CD4-positive, alpha-beta T cell treated with Interleukin-10 for 1 hour (primary cell): ENCODE measurements around the gene TPD52L1.

Experiments
- DNase-seq: peaks from one replicate; pipeline ENCODE4 v3.0.0-alpha.2; 2020

Gene TPD52L1

DNA sequence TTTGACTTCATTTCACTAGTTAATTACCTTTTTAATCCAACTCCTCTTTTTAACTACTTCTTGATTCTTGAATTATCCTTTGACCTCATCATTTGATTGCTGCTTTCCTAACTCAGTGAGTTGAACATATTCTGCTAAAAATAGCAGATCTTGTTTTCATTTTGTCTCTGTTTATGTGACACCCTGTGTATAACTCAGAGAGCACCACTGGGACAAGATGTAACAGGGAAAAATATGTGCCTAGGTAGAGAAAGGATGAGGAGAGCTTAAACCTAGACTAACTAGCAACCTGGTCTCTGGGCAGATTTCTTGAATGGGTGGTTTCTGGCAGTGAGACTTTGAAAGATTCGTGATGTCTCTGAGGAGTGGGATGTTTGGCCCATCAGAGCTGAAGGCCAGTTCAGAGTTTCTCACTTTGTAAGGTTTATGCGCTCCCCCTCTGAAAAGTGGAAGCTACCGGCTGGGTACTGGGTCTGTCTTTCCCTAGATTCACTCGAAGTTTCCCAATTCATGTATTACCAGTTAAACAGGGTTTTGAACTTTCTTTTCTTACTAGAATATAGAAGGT is 61.8 kb downstream of the TPD52L1 start:
- no peak for DNase-seq

DNA sequence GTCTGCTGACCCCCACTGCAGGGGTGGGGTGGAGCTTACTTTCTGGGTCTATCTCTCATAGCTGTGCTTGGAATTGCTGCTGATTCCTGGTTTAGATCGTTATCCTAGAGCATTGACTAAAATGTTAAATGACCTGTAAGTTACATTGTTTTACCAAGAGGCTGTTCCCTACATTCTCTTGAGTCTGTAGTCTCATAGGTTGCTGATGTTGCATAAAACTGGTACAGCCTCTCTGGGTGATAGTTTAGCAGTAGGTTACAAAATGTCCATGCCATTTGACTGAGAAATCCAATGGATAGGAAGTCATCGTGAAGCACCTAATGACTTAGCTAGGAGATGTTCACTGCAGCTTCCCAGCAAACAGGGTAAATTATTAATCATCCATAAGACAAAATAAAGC is 62.4 kb downstream of the TPD52L1 start:
- DNase-seq: no peak

DNA sequence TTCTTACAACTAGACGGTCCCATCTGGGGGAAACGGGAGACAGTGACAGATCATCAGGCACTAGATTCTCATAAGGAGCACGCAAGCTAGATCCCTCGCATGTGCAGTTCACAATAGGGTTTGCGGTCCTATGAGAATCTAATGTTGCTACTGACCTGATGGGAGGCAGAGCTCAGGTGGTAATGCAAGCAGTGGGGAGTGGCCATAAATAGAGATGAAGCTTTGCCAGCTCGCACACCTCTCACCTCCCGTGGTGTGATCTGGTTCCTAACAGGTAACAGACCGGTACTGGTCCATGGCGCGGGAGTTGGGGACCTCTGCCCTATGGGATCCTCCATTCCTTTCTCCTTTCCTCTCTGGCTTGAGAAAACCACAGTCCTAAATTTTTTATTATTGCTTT is 63.8 kb downstream of the TPD52L1 start:
- no peak for DNase-seq

DNA sequence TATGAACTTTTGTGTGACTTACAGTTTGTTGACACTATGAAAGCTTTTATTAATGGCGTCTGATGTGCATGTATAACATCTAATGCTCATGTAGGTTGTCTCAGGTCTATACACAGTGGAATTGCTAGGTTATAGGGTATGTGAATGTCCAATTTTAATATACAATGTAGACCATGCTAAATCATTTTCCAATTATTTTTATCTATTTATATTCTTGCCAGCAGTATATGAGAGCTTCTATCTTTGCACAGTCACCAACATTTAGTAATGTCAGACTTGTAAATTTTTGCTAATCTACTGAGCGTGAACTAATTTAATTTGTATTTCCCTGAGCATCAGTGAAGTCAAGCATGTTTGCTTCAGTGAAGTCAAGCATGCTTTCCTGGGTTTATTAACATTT is 64.4 kb downstream of the TPD52L1 start:
- no peak for DNase-seq

DNA sequence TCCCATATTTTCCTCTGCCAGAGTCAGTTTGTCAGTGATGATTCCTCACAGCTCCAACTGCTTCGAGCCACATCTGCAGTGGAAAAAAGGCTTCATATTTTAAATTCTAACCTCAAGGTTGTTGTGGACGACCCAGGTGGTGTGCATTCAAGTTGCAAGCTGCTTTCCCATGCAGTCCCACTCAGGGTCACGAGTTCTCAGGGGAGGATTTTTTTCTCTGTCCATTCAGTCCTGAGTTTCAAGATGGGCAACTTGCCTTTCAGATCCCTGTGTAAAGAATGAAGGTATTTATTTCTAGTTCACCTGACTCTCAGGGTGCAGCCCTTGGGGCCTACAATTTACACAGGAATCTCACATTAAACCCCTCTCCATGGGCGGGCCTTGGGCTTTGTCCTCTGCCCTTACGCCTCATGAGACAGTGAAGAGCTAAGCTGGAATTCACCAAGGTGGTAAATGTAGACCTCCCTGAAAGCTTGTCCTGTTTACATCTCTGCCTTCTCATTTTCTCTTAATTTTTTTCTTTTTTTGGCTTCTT is 65.9 kb downstream of the TPD52L1 start:
- DNase-seq: no peak

DNA sequence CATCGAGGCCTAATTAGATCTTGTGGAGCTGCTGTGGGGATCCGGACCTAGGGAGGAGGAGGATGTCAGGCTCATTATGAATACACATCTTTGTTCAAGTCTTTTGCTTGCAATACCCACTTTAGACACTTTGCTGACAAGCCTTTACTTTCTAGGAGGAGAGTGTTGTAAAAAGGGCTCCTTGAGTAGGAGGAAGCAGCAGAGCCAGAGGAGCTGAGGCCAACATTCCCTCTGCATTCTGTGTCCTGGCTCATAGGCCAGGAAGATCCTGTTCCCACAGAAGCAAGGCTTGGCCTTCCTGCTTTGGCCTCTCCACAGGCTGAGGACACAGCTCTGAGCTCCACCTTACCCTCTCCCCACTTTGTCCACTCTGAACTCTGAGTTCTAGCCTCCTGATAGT is 67.1 kb downstream of the TPD52L1 start:
- no peak for DNase-seq

DNA sequence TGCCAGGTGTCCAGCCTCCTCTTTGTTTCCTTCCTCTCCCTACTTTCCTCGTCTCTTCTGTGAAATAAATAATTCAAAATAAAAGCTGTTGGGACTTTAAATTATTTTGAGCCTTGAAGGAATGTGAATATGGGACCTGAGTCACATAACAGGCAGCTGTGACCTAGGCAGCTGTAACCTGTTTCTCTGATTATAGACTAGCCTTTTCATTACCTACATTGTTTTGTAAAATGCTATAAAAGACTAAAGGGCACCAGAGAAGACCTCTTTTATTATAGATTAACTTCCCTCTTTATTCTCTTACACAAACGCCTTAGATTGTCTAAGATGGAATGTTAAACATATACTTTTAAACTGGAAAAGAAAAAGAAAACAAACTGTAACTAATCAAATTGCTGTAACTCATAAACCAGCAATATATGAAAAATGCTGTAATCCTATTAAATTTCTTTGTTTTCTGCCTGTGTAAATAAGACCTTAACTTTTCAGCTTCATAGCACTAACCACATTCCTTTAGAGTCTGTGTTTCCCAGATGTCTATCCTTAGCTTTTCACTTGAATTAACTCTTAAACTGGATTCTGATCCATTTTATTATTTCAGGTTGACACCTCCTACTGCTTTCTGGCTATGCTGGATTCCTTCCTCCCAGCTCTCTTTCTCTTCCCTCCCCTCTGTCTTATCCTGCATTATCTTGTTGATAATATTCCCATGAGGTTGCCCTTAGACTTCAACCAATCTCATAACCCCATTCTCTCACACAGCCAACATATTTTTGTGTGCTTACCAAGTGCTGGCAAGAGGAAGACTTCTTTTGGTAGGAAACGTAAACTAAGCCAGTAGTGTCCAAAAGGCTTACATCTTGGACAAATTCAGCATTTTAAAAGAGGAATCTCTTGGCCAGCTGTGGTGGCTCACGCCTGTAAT is 69.2 kb downstream of the TPD52L1 start:
- DNase-seq: no peak

DNA sequence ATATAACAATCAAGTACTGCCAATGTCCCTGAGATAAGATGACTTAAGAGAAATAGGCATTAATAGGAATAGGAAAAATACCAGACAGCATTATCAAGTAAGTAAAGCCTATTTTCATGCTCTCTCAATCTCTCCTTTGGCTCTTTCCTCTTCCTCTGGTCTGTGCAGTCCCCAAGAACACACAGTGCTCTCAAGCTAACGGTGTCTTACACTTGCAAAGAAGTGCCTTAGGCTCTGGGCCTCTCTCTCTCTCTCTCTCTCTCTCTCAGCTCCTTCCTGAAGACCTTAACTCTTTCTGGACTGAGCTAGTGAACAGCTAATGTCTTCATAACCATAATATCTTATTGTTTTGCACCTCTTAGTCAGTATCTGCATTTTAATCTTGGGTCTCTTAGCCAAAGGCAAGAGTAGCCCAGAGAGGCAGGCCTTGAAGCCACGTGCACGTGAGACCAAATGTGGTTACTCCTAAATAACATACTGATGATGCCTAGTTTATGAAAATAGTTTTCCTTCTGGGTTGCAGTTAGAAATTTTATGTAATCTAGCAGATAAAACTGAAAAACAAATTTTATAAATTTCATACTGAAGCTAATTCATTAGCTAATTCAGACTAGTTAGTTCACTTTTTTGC is 70.8 kb downstream of the TPD52L1 start:
- no peak for DNase-seq

DNA sequence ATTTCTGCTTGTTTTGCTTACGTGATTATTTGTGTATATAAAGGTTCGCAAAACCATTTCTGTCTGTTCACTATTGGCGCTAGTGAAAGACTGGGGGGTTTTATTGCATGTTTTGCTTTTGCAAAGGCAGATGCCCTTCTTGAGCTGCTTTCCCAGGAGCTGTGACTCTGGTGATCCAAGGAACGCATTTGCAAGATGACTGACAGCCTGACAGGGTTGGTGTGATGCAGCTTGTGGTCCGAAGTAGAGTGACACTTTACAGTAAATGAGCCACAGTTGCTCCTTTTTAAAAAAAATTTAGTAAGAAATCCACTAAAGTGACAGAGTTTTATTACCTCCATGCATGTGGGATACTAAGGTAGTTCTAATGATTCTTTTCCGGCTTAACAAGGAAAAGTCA is 73.7 kb downstream of the TPD52L1 start:
- DNase-seq: no peak

DNA sequence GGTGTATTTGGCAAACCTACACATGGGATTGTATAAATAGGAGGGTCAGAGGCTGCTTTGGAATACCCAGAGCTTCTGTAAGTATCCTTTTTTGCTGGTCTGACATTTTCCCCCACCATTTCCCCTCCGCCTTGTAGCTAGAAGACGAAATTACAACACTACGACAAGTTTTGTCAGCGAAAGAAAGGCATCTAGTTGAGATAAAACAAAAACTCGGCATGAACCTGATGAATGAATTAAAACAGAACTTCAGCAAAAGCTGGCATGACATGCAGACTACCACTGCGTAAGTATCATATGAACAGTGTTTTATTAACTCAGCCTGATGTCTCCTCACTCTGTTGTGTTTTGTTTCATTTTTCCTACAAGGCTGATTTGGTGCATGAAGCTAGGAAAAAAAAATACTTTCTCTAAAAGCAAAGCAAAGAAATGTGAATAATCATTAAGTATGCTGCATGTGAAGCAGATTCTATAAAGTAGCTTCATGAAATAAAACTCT is 75.5 kb downstream of the TPD52L1 start:
- DNase-seq: no peak

DNA sequence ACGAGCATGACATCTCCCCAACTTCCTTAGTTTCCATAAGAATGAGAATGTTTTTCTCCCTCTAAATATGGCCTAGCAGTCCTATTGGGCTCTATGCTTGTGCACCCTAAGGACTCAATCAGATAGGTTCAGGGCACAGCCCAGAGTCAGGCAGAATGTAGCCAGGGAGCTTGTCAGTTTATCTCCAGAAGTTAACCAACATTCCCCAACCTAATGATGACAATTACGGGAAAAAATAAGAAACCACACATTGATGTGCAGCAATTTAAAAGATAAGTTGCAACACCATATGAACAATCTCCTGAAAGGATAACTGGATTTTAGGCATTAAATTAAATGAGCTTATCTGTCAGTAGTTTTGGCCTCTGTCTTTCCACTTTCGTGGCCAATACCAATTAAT is 77.1 kb downstream of the TPD52L1 start:
- DNase-seq: no peak

DNA sequence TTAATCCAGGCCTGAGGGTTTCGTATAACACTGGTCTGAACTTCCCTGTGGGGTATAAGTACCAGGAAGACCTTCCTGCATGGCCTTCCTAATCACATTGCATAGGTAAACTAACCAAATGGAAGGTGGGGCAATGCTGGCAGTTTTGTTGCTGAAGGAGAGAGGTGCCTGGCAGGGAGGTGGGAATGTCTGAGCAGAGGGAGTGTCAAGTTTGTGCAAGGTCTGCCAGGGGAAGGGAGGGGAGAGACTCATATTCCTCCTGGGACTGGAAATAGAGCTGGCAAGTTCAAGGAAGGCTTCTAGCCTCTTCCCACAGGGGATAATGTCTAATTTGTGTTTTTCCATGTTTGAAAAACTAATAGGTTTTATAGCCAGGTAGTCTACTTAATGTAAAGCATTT is 77.6 kb downstream of the TPD52L1 start:
- no peak for DNase-seq

DNA sequence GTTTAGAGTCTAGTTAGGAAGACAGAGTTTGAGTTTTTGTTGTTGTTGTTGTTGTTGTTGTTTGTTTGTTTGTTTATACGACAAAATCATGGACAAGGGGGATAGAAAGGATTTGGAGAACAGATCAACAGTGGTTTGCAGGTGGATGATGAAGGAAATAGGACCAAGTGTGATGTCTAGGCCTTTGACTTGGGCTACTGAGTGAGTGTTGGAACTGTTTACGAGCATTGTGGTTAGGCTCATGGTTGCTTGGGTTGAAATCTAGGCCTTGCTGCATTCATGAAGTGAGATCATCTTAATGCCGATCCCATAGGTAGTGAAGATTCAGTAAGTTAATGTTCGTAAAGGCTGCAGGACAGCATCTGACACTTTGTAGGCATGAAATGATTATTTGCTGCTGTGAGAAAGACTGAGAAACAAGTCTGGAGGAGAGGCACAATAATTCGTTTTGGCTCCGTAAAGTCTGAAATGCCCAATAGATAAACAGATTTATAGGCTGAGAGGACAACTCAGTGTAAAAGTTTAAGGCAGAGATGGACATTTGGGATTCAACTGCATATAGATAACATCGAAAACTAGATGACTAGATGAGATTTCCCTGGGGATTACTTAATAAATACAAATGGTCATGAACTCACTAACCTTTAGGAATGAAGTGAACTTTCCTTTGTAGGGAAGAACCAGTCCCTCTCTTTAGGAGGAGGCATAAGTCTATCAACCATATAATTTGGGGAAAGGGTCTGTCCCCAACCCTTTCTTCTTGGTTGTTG is 78.2 kb downstream of the TPD52L1 start:
- DNase-seq: no peak

DNA sequence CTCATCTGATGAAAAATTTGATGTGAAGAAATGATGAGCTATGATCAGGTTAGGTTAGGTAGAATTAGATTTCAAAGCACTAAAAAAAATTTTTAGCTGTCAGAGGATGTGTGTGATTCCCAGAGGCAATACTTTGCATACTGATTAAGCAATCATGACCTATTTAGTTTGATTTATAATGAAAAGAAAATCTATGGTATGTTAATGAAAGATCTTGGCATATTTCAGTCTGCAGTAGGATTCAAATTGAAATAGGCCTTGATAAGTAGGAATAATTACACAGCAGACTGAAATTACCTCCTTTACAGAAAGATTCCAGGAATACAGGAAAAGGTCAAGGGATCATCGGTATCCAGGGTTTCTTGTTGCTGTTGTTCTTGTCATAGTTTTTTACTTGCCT is 78.9 kb downstream of the TPD52L1 start:
- no peak for DNase-seq

DNA sequence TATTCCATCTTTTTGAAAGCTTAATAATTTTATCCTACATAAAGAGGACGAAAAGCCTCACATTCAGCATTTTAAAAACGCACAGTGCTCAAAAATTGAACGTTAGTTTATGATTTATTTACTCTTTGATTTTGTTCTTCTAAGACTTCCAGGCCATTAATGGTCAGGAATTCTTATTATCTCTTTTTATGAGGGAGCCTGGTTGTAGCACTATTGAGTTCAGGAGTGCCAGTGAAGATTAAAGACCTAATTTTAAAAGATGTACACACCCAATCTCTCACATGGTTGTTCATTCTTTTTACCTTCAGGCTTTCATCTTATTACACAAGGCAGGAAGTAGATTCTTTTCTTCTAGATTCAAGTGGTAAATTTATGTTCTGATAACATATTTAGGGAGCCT is 79.6 kb downstream of the TPD52L1 start:
- no peak for DNase-seq

DNA sequence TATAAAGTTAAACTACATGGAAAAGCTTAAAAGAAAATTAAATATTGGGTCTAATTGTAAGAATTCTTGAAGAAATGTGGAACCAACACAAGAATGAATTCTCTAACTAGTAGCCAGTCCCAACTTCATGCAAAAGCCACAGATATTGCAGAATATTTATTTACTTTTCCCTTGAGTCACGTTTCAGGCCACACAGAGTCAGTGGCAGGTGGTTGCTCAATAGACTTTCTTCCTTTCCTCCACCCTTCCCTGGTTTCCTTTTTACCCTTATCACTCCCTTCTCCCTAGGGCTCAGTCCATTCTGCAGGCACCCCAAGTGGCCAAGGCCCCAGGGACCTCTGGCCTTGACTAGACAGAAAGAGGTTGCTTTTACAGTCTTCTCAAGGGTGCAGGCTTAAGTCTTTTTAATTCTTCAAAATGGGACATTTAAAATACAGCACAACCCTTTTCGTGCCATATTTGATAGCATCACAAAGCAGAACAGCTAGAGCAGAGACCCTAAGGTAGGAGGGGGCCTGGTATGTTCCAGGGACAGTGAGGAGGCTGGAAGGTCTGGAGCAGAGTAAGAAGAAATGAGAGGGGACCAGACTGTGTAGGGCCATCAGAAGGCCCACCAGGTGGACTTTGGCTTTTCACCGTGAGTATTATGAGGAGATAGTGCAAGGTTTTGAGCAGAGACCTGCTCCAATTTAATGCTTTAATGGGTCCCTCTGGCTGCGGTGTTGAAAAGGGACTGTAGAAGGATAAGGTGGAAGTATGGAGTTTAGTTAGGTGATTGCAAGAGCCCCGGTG is 83.2 kb downstream of the TPD52L1 start:
- DNase-seq: no peak

DNA sequence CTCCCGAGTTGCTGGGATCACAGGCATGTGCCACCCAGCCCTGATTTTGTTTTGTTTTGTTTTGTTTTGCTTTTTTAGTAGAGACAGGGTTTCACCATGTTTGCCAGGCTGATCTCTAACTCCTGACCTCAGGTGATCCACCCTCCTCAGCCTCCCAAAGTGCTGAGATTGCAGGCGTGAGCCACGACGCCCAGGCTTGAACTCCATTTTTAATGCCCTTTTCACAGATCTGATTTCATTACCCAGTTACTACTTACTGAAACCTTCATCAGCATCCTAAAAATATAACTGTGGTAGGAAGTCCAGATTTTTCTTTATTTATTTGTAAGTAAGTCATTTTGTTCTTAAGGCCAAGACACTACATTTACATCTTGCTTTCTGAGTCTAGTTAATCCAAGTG is 84.2 kb downstream of the TPD52L1 start:
- no peak for DNase-seq

DNA sequence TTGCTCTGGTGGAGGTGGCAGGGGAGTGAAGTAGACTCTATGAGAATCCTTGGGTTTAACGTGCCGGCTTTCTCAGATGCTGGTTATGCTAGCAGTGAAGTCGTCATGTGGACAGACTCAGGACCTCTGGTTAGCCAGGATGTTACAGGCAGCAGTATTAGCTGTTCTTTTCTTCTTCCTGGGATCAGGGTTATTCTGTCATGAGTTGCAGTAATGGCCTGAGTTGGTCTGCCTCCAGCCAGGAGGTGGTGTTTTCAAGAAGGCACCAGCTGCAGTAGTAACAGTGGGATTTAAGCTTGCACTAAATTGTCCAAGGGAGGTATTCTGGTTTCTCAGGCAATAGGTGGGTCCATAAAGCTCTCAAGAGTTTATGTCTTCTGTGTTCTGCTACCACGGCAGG is 91.5 kb downstream of the TPD52L1 start:
- DNase-seq: no peak

DNA sequence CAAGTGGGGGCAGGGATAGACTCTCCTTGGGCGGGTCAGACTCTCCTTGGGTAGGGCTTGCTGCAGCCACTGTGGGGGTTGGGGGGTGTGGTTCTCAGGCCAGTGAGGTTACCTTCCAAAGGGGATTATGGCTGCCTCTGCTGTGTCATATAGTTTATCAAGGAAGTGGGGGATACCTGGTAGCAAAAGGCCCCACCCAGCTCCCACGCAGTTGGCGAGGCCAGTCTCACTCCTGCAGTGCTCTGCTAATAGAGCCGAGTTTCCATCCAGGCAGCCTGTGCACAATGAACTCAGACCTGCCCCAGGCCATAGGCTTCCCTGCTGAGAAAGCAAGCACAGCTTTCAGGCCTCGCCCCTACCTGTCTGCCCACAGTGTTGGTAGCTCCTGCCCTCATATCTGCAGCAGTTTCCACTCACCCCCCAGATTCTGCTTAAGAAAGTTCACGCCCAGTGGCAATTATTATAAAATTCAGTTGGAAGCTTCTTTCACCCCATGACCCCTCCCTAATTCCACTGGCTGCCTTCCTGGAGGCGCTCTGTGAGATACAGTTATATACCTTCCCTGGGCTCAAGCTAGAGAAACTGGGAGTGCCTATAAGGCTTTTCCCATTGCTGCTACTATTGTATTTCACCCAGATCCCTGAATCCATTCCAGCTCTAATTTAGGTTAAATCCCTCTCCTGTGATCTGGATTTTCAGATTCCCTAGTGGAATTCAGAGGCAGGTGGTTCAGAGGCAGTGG is 92.1 kb downstream of the TPD52L1 start:
- no peak for DNase-seq

DNA sequence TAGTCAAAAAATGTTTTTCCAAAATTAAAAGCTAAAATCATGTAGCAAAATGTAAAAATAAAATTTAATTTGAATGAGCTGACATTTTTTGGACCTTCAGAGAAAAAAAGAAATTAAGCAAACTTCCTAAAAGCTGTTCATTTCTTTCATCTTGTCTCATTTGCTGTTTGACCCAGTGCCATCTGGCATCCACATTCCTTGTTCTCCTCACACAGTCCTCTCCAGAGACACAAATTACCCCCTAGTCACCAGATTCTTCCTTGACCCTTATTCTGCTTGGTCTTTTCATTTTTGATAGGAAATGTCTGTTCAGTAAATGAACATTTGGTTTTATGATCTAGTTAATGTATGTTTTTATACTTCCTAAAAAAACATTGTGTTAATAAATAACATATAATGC is 93.0 kb downstream of the TPD52L1 start:
- no peak for DNase-seq

DNA sequence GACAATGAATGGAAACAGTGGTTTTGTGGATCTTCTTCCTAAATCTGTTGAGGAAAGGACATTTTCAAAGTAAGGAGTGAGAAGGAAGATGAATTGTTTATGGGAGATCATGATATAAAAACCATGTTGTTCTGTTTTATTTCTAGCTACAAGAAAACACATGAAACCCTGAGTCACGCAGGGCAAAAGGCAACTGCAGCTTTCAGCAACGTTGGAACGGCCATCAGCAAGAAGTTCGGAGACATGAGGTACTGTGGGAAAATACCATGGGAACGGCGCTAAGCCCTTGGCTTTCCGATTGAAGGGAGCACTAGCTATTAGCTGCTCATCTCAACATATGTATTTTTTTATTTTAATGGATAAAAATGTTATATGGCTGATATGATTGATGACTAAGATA is 94.6 kb downstream of the TPD52L1 start:
- no peak for DNase-seq
